A549 treated with AZD9567 at 1 μM for 4 hours (cell line): ENCODE measurements around the gene SASS6. TPM values are rescaled to one million over a fixed set of nuclear protein-coding genes. Genes with fewer than 3 reads are reported as not detected.

Experiments used
- total RNA-seq: library from RNA; stranded (reverse); fragments of 200-300 nt; extraction: Qiagen RNA extraction; gene quantifications from 5 replicates; pipeline ENCODE4 v1.2.3, GENCODE V29; 2022; ENCODE audit not compliant: insufficient read depth

Gene SASS6, protein sequence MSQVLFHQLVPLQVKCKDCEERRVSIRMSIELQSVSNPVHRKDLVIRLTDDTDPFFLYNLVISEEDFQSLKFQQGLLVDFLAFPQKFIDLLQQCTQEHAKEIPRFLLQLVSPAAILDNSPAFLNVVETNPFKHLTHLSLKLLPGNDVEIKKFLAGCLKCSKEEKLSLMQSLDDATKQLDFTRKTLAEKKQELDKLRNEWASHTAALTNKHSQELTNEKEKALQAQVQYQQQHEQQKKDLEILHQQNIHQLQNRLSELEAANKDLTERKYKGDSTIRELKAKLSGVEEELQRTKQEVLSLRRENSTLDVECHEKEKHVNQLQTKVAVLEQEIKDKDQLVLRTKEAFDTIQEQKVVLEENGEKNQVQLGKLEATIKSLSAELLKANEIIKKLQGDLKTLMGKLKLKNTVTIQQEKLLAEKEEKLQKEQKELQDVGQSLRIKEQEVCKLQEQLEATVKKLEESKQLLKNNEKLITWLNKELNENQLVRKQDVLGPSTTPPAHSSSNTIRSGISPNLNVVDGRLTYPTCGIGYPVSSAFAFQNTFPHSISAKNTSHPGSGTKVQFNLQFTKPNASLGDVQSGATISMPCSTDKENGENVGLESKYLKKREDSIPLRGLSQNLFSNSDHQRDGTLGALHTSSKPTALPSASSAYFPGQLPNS
- 2.8 to 4.6 TPM (median 3.8 TPM) in 5 replicates for total RNA-seq

GRCh38 chr1:100132566-100133477 lies at the start of gene SASS6, which contains the start of gene TRMT13:
SASS6 (minus strand) TSS chr1:100132930; CDS start chr1:100132814, 116 bp downstream.
TRMT13 (plus strand) TSS chr1:100133163; CDS start chr1:100133169, 6 bp downstream.

GRCh38 chr1:100178091-100178490 lies 45.4 kb upstream of the SASS6 start, which contains the start of gene LRRC39:
LRRC39 (minus strand) TSS chr1:100178256; CDS start chr1:100168516, 9,740 bp downstream.

Other genes starting within 250 kb of the SASS6 start
- 4.7 to 11.4 TPM (median 10.9 TPM) in 5 replicates for gene SLC35A3, start 162.9 kb downstream of the SASS6 start, total RNA-seq
- gene TRMT13, start 233 bp upstream of the SASS6 start, total RNA-seq, result 4.0 to 7.1 TPM (median 5.9 TPM) in 5 replicates
- gene LRRC39, start 45.3 kb upstream of the SASS6 start, total RNA-seq, result 0.09 to 0.16 TPM (median 0.13 TPM) in 4 of 5 replicates, not detected in the other
- gene DBT, start 116.9 kb upstream of the SASS6 start, total RNA-seq, result 2.8 to 9.3 TPM (median 3.9 TPM) in 5 replicates
- gene RTCA, start 133.3 kb upstream of the SASS6 start, total RNA-seq, result 18.7 to 22.5 TPM (median 22.0 TPM) in 5 replicates
- 1.8 to 2.9 TPM (median 2.5 TPM) in 5 replicates for gene CDC14A, start 219.6 kb upstream of the SASS6 start, total RNA-seq